ENCODE results near the gene GPRIN1.

GPRIN1 gene

DNA sequence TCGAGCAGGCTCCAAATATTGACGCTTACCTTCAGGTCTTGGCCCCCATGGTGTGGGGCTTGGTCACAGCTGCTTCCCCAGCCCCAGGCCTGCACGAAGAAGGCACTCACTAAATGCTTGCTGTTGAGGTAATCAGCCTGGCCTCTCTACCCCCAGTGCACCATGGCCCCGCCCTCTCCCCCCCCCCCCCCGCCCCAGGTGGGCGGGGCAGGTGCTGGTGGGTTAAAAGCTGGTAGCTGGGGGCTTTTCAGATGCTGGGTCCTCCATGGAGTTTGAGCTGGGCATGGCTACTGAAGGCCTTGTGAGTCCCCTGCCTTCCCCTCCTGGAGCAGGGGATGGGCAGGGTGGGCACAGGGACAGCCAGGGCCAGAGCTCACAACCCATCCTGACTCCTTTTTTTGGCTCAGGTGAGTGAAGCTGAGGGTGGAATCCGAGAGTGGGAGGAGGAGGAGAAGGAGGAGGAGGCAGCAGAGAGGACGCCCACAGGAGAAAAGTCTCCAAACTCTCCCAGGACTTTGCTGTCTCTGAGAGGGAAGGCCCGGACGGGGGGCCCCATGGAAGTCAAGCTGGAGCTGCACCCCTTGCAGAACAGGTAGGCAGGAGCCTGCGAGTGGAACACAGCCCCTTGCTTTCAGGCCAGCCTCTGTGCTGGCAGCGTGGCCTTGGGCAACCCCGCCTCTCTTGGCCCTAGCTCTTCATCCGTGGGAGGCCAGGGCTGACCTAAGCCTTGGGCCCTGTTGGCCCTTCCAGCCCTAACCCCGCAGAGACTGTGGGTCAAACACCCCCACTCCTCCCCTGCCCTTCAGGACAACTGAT, 32.9 kb upstream of the GPRIN1 start:
- DNase-seq = no peak

DNA sequence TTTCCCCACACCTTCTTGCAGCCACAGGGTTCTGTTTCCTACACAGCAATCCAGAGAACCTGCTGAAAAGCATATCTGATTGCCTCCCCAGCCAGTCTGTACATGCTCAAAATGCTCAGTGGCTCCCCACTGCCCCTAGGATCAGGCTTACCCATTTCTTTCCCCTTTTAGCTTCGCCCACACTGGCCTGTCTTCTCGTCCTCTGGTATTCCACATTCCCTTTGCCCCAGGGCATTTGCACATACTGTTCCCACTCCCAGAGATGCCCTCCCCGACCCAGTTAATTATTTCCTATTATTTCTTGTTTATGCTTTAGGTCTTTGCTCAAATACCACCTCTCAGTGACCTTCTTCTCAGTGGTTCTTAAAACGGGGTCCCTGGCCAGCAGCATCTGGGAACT, 30.7 kb upstream of the GPRIN1 start:
- DNase-seq = no peak

- no peak for DNase-seq
Measured at GRCh38 chr5:176639981-176640380, 30.0 kb upstream of the GPRIN1 start.

DNA sequence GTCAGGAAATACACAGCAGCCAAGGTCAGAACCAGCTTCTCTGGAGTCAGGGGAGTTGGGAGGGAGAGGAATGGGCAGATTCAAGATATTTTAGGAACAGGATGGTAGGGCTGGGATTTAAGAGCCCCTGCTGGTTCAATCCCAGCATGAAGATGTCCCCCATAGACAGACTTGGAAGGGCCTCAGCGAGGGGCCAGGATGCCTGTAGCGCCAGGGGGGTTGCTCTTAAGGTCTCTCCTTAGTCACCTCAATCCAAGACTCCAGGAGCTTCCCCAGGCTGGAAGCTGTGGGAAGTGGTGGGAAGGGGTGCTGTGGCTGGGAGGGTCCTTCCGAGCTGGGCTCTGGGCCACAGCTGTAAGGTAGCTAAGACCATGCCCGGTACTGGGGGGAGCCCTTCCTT, 29.3 kb upstream of the GPRIN1 start:
- DNase-seq = no peak

GRCh38 chr5:176638437-176638836, 28.5 kb upstream of the GPRIN1 start:
- DNase-seq = no peak

- DNase-seq = no peak
Measured at GRCh38 chr5:176637556-176637955, 27.6 kb upstream of the GPRIN1 start.

- DNase-seq = no peak
Measured at GRCh38 chr5:176636426-176636825, 26.5 kb upstream of the GPRIN1 start.

DNA sequence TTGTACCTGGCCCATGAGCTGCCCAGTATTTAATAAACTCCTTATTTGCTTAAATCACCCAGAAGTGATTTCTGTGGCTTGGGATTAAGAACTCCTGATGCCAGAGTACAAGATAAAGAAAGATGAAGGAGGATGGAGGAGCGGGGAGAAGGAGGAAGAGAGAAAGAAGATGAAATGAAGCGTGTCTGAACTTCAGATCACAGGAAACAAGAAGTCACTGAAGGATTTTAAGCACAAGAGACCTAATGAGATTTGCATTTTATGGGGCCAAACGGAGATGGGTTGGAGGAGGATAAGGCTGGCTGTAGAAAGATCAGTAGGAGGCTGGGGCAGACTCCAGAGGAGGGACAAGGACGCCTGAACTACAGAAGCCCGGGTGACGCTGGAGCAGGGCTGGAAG, 23.6 kb upstream of the GPRIN1 start:
- DNase-seq = no peak

DNA sequence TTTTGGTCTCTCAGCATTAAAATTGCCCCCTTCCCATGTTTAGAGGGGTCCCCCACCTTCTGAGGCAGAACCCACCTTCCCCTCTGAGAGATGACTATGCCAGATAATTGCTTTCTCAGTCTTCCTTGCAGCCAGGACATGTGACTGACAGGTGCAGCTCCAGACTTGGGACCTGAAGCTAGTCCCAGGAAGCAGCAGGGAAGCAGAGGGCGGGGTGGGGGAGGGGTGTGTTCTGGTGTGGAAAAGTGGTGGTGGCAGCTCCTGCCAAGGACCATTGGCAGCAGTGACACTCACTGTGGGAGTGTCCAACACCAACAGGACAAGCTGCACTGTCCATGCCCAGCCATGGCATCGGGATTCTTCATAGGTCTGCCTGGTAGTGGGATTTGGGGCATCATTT, 22.8 kb upstream of the GPRIN1 start:
- DNase-seq = no peak

GRCh38 chr5:176631383-176632200, 21.6 kb upstream of the GPRIN1 start:
- no peak for DNase-seq

DNA sequence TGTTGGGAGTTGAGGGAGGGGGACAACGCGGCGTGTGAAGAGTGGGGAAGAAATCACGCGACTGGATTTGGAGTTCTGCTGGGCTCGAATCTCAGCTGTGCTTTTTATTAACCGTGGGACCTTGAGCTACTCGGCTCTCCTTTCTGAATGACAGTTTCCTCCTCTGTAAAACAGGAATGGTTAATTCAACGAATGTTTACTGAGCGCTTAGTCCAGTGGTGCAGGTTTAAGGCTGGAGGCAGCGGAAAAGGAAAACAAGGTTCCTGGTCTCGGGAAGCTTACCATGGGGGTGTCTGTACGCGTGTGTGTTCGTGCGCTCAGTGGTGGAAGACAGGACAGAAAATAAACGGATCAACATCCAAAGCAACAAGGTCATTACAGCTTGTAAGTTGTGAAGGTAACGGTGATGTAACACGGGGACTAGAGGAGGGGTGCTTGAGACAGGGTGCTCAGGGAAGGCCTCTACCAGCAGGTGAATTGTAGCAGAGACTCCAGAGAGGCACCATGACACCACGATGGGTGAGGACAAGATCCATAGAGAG, 20.8 kb upstream of the GPRIN1 start:
- no peak for DNase-seq

DNA sequence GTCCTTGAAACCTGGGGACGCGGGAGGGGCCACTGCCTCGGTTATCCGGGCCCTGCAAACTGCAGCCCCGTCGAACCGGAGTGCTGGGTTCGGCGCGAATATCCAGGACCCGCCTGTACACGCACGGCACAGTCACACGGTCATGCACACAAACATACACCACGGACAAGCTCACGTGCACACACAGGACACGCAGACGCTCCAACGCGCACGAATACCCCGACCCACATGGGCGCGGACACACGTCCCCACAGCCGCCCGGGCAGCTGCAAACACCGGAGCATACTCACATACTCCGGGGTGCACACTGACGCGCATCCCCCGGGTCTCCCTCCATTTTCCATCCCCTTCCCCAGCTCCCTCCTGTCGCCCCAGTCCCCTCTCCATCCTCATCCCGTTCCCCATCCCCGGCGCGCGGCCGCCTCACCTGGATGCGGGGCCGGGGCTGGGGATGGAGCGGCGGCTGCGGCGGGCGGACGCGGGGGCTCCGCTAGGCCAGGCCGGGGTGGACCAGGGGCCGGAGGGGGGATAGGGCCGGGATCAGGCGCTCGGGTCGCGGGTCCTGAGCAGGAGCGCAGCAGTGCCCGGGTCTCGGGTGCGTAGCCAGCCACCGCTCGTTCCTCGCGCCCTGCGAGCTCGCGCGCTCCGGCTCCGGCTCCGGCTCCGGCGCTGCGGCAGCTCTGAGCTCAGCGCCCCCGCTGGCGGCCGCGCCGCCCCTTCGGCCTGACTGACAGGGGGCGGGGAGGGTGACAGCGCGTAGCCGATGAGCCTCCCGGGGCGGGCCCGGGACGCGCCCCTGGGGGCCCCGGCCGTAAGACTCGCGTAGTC, 20.1 kb upstream of the GPRIN1 start, which contains the start of the genes EIF4E1B and SNCB:
Gene EIF4E1B (plus strand): TSS at position 823 of the 828 bp plus-strand sequence. CDS start 12,113 bp downstream, outside the sequence.
Gene SNCB (minus strand): TSS at position 682 of the 828 bp plus-strand sequence. CDS start 880 bp downstream, outside the sequence.
- DNase-seq = no peak

- no peak for DNase-seq
Measured at GRCh38 chr5:176629317-176629852, 19.4 kb upstream of the GPRIN1 start.

- no peak for DNase-seq
Measured at GRCh38 chr5:176628406-176629228, 18.7 kb upstream of the GPRIN1 start.

DNA sequence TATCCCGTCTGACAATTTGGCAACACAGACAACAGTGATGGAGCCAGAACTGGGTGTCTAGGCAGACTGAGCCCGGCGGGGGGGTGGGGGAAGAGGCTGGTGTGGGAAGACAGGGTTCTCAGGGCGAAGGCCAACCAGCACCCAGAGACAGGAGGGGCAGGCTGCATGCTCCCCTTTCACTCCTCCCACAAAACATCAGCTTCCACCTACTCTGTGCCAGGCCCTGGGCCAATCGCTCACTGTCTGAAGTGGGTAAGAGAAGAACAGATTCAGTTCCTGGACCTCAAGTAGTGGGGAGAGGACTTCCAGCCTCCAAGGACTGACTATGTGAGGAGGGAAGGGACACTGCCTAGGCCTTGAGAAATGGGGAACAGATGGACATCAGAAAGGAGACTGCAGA, 17.6 kb upstream of the GPRIN1 start:
- no peak for DNase-seq

GRCh38 chr5:176626876-176627236, 16.9 kb upstream of the GPRIN1 start:
- no peak for DNase-seq

- no peak for DNase-seq
Measured at GRCh38 chr5:176625966-176626875, 16.3 kb upstream of the GPRIN1 start.

DNA sequence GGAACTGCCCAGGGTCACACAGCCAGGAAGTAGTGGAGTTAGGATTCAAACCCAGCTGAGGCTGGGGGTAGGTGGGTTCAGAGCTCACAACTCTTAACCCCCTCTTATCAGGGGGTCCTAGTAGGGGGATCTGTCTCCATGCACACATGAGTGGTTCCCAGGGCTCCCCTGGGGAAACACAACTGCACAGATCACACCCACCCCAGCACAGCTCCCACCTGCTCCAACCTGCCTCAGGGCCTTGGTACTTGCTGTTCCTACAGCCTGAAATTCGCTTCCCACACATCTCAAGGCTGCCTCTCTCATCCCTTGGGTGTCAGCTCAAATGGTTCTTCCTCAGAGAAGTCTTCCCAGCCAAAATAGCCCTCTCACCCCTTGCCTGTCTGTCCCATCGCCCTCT, 15.6 kb upstream of the GPRIN1 start:
- DNase-seq = no peak

DNA sequence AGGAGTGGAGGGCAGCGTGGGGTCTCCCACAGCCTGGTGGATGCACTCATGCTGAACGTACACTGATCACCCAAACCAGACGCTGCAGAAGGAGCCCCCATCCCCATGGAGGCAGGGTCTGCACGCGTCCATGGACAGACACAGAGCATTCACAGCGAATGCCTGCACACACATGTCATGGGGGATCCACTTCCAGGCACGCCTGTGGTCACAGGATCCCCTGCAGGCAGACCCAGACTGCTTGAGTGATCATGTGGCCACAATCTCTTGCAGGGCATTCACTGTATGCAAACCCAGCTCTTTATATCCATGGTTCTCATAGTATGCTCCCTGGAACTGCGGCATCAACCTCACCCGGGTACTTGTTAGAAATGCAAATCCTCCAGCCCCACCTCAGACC, 15.0 kb upstream of the GPRIN1 start:
- no peak for DNase-seq

DNA sequence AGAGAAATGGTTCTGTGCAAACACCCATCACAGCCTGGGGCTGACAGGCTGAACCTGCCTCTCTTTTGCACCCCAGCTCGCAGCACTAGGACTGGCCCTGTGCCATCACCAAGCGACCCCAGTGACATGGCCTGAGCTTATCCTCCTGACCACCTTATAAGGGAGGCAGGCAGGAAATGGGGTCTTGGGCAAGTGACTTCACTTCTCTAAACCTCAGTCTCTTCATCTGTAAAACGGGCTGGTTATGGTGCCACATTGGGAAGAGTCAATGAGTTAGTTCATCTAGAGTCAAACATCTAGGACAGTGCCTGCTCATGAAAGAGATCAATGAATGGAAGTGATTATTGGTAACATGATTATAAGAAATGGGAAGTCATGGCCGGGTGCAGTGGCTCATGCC, 14.2 kb upstream of the GPRIN1 start:
- DNase-seq = no peak

GRCh38 chr5:176621661-176622079, 11.7 kb upstream of the GPRIN1 start:
- no peak for DNase-seq

All from NCI-H1417 treated with DMSO at 0.1 percent for 48 hours (cell line).